GM12874 (cell line): ENCODE data around the gene ADAMTSL2.

ENCODE experiments used
- CTCF ChIP-seq: IDR thresholded peaks from 2 replicates; pipeline ENCODE4 v1.5.1; 2011; ENCODE audit warnings: low read depth, mild to moderate bottlenecking, control low read depth, low read length, moderate library complexity; ENCODE audit not compliant: insufficient read depth

ADAMTSL2 gene

GRCh38 chr9:133516256-133516960 lies 18.1 kb upstream of the ADAMTSL2 start:
- TF ChIP-seq CTCF, result no peak

- no peak for TF ChIP-seq CTCF
Observed at GRCh38 chr9:133516961-133517350, 17.5 kb upstream of the ADAMTSL2 start.

- no peak for TF ChIP-seq CTCF
Observed at GRCh38 chr9:133517711-133518110, 16.8 kb upstream of the ADAMTSL2 start.

GRCh38 chr9:133518200-133518599 lies 16.3 kb upstream of the ADAMTSL2 start:
- TF ChIP-seq CTCF, result no peak

GRCh38 chr9:133518706-133519449 lies 15.6 kb upstream of the ADAMTSL2 start:
- no peak for TF ChIP-seq CTCF

GRCh38 chr9:133519693-133520092 lies 14.8 kb upstream of the ADAMTSL2 start:
- TF ChIP-seq CTCF, result no peak

GRCh38 chr9:133520121-133520835 lies 14.2 kb upstream of the ADAMTSL2 start:
- no peak for TF ChIP-seq CTCF
